GM12873 (cell line): ENCODE results near the gene TLCD3A.

Experiments used
- CTCF ChIP-seq: IDR thresholded peaks from 2 replicates; pipeline ENCODE4 v1.5.1; 2012; ENCODE audit warnings: low read depth, mild to moderate bottlenecking, moderate library complexity, low read length, control low read depth; ENCODE audit not compliant: insufficient read depth; ENCODE audit errors: missing control alignments

Gene TLCD3A

GRCh38 chr17:732067-732901, at the start of gene TLCD3A:
TLCD3A (plus strand) TSS chr17:732596; CDS start chr17:732648, 52 bp downstream.
- TF ChIP-seq CTCF: no peak

- no peak for TF ChIP-seq CTCF
Measured at GRCh38 chr17:683040-683439, 49.4 kb upstream of the TLCD3A start.

- TF ChIP-seq CTCF: no peak
Measured at GRCh38 chr17:683499-684254, 48.7 kb upstream of the TLCD3A start.

GRCh38 chr17:685006-685405, 47.4 kb upstream of the TLCD3A start:
- TF ChIP-seq CTCF: no peak

GRCh38 chr17:688100-688989, 44.1 kb upstream of the TLCD3A start:
- no peak for TF ChIP-seq CTCF

GRCh38 chr17:689556-690275, 42.7 kb upstream of the TLCD3A start:
- no peak for TF ChIP-seq CTCF
